GM21737 (cell line): ENCODE data around the gene DTX1.

Source experiments
- ATAC-seq: cut with Tn5 transposase; IDR thresholded peaks from one replicate; pipeline ENCODE4 v1.9.1; 2021; ENCODE audit warnings: mild to moderate bottlenecking, moderate library complexity; ENCODE audit not compliant: unreplicated experiment

DTX1 gene

DNA sequence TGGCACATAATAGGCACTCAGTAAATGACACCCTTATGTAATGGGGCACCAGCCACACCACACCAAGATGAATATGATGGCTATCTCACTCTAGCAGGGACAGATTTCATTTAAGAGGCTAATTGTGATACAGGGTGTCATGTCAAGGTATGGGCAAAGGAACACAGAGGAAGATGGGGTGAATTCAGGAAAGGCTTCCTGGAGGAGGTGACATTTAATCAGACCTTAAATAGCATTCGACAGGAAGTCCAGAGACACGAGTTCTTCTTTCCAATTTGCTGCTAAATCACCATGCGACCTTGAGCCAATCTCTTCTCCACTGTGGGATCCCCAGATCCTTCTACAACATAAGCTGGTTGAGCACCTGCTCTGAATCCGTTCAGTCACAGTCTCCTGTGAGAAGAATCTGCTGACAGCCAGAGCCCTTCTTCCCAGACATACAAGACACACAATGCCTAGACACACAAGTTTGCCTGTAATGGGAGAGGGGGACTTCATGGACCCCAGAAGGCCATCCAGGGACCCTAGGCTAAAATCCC lies 1.5 kb upstream of the DTX1 start:
- no peak for ATAC-seq

DNA sequence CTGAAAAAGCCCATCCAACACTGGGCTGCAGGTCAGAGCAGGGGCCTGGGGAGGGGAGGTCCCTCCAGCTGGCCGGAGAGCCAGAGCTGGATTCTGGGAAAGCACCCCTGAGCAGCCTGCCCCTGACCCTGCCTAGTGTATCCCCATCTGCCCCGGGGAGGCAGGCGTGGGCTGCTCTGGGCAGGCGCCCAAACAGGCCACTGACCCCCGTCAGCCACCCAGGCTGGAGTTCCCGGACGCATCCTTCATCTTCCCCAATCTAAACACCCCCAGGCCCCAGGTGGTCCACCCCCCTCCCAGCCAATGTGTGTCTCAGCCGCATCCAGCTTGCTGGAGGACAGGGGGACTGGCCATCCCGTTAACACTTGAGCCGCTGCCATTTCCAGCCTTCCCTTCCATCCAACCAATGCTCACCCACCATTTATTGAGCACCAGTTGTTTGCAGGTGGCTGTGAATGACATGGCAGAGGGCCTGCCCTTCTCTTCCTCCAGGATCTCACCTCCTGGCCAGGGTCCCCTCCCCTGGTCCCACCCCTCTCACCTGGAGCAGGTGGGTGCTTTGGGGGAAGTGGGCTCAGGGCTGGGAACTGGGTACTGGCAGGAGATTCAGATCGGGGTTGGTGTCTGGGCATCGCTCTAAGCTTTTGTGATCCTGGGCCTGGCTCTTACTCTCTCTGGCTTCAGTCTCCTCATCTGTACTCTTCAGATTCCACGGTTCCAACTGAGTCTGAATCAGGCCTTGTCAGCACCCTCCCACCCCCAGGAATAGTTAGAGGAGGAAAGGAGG lies 743 bp upstream of the DTX1 start:
- ATAC-seq, result no peak

DNA sequence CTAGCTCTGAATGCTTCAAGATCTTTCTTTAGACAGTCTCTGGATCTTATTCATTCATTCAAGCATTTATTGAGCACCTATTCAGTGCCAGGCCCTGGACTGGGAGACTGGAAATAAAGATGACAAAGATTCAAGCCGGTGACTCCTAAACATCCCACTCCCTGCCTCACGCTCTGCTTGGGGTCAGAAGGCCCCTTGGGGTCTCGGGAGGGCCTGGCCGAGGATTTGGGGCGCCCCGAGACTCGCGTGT lies 224 bp upstream of the DTX1 start:
- no peak for ATAC-seq

DNA sequence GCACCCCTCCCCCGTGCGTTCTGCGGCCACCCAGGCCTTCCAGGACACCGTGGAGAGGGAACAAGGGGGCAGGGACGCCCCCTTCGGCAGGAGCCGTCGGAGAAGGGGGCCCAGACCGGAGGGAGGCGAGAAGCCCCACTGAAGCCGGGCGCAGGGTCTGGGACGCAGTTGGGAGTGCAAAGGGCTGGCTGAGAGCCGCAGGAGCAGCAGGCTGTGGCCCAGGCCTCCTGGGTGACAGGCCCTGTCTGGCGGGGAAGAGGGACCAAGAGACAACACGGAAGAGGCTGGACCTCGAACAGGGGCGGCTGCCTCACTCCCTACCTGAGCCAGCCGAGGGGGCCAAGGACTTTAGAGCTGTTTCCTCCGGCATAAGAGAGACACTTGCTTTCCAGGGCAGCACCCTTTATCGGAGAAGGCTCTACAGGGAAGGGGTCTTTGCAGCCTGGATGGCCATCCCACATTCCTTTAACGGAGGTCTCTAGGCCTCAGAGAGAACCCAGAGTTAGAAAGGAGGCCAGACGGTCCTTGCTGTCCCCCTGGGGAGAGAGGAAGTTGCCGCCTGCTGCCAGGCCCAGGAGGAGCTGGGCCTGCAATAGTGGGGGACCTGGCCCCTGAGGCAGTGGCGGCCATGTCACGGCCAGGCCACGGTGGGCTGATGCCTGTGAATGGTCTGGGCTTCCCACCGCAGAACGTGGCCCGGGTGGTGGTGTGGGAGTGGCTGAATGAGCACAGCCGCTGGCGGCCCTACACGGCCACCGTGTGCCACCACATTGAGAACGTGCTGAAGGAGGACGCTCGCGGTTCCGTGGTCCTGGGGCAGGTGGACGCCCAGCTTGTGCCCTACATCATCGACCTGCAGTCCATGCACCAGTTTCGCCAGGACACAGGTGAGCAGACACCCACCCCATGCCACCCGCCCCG lies 1.3 kb downstream of the DTX1 start:
- no peak for ATAC-seq

DNA sequence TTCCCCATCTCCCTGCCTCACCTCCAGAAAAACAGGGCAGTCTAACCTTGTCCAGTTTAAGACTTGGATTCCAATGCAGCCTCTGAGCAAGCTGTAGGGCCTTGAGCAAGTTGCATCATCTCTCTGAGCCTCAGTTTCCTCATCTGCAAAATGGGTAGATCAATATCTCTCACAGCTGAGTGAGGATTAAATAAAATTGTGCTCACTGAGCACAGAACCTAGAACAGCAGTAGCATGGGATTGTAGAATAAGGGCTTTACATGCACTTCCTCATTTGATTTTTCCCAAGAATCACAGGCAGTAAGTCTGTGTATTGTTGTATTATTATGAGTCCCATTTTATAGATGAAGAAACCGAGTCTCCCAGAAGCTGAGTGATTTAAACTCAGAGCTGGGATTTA lies 2.0 kb downstream of the DTX1 start:
- no peak for ATAC-seq

DNA sequence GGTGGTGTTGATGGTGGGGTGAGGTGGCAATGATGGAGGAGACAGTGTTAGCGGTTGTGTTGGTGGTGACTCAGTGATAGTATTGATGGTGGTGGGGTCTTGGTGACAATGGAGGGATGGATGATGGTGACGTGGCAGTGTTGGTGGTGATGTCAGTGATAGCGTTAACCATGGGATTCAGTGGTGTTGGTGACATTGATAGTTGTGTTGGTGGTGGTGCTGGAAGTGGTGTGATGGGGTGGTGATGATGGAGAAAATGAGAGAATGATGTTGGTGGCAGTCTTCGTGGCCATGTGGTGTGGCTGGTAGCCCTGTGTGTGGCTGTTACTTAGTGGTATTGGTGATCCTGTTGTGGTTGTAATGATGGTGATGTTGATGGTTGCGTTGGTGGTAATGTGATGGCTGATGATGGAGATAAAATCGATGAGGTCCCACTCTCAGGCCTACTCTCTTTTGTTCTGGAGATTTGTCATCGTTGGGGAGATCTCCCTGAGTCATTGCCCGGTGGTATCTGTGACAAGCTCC lies 2.6 kb downstream of the DTX1 start:
- no peak for ATAC-seq

DNA sequence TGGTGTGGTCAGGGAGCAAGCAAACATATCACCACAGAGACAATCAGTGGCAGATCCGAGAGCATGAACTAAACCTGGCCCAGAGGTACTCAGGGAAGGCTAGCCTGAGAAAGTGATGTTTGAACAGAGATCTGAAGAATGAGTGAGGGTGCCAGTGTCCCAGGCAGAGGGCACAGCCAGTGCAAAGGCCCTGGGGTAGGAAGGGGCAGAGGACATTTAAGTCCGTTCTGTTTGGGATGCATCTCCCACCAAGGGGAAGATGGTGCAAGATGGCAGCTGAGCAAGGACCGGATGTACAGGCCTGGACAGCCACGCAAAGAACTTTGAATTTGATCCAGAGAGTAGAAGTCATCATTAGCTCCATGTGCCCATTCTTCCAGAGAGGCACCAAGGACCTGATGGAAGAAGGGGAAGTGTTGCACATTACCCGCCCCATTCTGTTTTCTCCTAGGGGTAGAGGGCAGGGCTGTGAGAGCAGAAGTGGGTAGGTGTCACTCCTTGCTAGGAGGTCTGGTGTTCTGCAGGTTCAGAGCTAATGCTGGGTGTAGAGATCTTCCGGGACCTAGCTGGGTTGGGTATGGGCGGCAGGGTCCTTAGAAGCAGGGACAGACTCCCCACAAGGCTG lies 3.9 kb downstream of the DTX1 start:
- no peak for ATAC-seq

DNA sequence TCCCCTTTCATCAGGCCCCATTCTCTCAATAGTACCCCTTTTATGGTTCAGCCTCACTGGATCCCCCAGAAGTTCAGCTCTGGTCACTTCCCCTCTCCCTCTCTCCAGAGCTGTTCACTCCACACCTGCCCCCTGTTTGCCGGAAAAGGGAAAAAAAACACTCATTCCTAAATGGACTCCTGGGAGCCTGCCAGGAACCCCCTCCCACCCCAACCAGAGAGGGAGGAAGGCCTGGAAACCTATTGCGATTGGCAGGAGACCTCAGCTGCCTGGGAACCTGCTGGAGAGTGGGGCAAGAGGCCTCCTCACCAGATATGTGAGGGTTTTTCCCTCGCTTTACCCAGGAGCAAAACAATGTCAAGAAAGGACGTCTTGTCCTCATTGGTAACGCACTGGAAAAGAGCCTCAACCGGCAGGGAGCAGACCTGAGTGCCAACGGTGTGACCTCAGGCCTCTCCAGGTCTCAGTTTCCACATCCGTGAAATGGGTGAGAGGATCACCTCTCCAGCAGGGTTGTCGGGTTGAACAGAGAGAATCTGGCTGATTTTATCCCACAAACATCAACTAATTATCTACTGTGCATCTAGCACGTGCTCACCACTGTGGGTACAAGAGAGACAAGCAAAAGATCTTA lies 4.6 kb downstream of the DTX1 start:
- no peak for ATAC-seq

DNA sequence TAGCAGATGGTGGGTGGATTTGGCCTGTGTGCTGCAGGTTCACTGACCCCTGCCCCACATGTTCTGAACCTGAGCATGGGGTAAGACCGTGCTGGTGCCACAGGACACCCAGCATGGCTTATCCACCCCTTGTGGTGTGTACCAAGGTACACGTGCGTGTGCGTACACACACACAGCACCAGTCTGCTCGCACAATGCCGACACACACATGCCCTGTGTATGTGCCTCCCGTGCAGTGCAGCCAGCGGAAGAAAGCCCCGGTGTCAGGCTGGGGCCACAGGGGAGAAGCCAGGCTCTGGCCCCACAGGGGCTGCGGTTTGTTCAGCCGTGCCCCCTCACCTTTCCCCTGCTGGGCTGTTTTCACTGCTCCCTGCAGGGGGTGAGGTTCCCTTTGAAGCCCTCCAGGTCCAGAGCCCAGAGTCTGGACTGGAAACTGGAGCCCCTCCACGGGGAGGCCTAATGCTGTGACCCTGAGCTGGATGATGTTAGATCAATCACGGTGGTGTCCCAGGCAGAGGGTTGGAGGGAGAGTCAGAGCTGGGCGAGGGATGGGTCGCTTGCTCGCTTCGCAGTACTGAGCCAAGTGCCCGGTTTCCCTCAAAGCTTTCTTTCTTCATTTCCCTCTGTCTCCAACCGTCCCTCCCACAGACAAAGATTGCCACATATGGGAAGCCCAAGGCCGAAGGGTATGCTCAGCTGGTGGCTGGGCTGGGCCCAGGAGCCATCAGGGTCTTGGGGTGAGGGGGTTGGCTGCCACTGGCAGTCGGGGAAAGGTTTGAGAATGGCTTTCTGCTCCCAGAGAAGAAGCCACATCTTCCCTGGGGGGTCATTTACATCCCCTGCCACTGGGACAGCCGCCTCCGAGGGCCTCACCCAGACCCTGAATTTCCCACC lies 6.2 kb downstream of the DTX1 start:
- no peak for ATAC-seq

DNA sequence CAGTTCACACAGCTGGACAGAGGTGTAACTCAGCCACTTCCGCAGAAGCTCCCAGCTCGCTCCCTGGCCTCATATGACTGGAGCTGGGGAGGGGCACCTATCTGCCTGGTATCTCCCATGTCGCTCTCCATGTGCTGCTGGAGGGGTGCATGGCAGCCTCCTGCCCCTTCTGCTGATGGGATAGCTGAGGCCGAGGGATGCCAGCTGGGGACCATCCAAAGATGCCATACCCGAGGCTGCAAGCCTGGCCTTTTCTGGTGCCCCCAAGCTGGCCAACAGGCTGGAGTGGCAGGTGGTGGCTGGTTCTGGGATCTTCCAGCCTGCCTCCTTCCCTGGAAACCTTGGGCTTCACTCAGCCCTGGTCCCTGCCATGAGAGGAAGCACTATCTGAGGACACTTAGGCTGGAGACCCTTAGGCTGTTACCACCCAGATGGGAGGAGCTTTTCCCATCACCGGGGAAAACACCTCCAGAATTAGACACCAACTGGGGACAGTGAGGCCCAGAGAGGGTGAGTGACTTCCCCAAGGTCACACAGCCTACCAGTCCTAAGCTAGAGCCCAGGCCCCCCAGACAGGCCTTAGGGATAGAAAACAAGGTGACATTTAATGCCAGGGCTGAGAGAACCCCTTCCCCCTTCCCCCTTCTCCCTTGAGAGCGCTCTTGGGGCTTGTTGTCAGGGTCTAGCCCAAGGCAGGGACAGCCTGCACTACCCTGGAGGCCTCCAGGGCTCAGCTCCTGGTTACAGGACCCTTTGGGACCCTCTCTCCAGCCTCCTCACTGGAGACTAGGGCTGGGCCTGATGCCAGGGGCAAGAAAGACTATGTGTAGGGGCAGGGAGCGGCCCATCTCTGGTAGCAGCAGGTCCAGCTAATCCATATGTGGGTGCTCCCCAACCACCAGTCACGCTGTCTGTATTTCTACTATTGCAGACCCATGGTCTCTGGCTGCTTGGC lies 7.1 kb downstream of the DTX1 start:
- ATAC-seq, result no peak

DNA sequence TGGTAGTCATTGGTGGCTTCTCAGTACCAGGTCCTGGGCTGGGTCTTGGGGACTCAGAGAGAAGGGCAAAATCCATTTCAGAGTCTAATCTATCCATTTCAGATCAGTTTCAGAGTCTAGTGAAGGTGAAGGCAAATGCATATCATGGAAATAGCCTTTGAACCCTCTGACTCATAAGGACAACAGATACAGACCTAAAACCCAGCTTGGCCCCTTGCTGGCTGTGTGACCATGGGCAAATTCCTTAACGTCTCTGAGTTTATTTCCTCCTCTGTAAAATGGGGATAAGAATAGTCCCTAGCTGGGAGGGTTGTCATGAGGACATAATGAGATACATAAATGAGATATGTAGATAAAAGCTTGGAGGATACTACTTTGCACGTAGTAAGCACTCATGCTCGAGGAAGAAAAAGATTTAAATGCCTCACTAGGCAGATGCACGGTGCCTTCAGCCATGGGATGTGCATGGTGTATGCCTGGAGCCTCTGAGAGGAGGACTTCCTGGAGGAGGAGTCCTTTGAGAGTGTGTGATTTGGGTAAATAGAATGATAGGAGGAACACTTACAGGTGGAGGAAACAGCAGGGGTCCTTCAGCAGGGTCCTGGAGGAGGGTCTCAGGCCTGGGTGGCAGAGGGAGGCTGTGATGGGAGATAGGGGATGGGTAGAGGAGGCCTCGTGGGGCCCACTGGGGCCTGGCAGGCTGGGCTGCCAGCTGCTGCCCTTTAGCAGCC lies 8.0 kb downstream of the DTX1 start:
- no peak for ATAC-seq

DNA sequence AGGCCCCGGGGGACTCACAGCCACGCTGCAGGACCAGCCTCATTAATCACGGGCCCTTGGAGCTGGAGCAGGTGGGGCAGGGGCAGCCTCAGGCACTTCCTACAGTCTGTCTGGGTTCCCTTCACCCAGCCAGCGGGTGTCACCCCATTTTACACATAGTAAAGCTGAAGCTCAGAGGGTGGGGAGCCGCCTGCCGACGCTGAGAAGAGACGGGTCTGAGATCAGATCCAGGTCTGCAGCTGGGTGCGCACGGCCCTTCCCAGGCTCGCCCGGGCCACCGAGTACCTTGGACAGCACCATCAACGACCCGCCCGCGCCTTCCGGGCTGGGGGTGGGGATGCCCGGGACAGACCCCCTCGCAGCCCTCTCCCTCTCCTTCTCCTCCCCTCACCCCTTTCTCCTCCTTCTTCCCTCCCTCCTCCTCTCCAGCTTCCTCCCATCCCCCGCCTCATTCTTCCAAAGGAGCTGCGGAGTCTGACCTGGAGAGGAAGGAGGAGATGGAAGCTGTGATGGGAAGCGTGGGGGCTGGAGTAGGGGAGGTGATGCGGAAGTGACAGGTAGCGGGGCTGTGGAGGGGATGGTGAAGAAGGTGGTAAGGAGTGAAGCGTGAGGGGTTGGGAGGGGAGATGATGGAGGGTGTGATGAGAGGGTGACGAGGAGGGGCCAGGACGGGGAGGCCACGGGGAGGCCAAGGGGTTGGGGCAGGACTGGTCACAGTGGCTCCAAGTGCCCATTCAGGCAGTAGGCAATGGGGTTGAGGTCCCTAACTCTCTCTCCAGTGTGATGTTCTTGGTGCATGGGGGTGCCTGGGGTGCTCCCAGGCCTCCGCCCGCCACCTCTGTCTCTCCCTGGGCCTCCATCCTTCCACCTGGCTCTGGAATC lies 8.8 kb downstream of the DTX1 start:
- ATAC-seq, result no peak

DNA sequence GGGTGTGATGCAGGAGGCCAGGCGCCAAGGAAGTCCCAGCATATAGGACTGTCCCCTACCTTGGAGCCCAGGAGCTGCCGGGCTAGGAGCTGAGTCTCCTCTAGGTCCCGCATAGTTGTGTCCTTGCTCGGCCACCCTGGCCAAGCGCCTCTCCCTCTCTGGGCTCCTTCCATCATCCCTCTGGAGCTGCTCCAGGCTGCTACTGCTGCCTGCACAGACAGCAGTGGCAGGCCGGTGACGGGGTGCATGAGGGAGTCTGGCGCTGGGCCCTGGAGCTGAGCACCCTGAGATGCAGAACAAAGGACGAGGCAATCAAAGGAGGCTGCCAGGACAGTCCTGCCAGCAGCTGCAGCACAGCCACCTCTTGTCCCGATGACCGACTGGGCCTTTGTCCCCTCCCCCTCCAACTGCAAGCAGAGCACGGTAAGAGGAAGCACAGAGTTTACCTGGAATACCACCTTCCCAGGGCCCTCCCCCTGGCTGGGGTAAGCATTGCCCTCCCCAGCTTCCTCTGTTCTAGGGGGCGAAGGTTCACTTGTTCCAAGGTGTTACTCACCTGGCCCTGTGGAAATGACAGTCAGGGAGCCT lies 10.4 kb downstream of the DTX1 start:
- no peak for ATAC-seq

DNA sequence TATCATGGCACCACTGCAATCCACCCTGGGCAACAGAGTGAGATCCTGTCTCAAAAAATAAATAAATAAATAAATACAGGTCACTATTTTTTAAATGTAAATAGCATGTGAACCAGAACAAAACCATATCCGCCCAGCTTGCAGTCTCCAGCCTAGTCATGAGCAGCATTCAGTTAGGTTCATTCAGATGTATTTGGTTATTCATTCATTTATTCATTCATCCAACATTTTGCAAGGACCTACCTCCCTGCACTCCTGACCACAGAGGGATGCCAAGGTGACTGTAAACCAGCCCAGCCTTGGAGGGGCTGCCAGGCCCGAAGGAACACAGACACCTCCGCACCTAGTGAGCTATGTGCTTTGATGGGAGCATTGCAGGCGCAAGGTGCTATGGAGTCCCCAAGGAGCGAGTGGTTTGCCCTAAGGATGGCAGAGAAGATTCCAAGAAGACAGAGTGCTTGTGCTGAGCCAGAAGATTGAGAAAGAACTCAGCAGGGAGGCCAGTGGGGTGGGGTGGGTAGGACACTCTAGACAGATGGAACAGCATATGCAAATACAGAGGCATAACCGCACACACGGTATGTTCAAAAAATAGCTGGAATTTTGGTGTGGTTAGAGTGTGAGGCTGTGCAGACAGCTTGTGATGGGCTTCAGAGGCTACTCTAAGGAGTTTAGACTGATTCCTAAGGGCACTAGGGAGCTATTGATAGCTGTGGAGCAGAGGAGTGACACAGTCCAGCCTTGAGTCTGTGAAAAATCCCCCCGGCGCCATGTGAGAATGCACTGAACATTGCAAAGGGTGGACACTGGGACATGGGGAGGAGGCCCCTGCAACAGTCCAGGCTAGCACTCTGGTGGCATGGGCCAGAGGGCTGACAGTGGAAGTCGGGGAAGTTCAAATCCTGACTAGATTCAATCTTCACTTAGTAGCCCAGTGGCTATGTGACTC lies 11.7 kb downstream of the DTX1 start:
- ATAC-seq, result no peak

DNA sequence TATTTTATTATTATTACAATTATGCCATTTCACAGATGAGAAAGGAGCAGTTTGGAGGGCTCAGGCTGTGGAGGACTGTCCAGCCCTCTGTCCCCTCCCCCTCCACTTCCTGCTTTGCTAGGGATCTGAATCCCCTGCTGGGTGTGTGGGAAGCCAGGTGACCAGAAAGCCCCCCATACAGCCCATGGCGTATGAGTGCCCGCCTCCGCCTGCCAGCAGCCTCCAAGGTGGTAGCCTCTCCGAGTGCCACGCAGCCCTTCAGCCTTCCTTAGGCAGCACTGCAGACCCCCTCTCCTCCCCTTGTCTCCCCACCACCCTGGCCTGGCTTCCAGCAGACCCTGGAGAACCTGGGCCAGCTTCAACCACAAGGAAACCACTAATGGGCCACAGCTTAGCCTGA lies 12.6 kb downstream of the DTX1 start:
- ATAC-seq, result no peak

DNA sequence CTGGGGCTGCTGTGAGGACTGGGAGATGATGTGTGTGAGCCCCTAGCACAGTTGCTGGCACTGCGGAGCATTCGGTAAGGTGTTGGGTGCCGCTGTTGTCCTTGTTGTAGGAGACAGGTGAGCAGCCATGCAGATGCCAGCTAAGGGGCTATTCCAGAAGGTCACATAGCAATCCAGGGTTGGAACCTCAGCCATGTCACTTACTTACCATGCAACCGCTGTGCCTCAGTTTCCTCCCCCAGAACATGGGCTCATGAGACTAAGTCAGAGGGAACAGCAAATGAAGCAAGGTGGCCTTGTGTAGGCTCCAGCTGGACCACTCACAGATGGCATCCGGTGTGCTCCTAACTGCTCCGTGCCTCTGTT lies 13.2 kb downstream of the DTX1 start:
- no peak for ATAC-seq
